Measurements from ENCODE around the gene RGS14. TPM values are rescaled to one million over a fixed set of nuclear protein-coding genes. Genes with fewer than 3 reads are reported as not detected.

RGS14 gene
- total RNA-seq, 4 donors from 2014 or later = 16.5 to 49.6 (median 24.4) TPM

GRCh38 chr5:177386542-177386941 lies 28.8 kb downstream of the RGS14 start:
- no peak for DNase-seq
- intact Hi-C loops (cut with DNase I; ENCODE audit: low total_unique reads) = loop anchor here (5.0 kb wide), 1 partner anchor 66 kb away; no protein-coding TSS in a partner anchor
- Histone ChIP-seq H3K4me3 (no peak overlapping the region), H3K9me3 (no peaks in the 10 kb centered on the region), H3K4me1 (peaks cover 0 to 14% (median 6%) of the 10 kb centered on the region in 4 donors), H3K27ac (no peak overlapping the region), H3K27me3 (peaks cover 7% of the 10 kb centered on the region), H3K36me3 (no peaks in the 10 kb centered on the region)
- 88% methylated on average over 8 of the region's 8 CpGs; no CpG with 5 or more reads in 1 of the 2 donors for WGBS, 2 donors (ENCODE audit: low coverage in 1 of 2)
- in situ Hi-C loops (cut with MboI; ENCODE audit: low pct_ligation_motif_present in 1 of 4, low pct_unique_long_range_greater_than_20kb in 1 of 4, low sequenced_read_pairs in 3 of 4) = loop anchor here in 1 of 4 donors (25.0 kb wide), 1 partner anchor 126 kb away; the partner anchor contains the start of genes DDX41 and DOK3
- TF ChIP-seq POLR2A (IDR thresholded peaks at IDR 0.05) (no peak), CTCF (IDR thresholded peaks at IDR 0.05) (no peak), EP300 (IDR thresholded peaks at IDR 0.05; ENCODE audit: low read depth) (no peak), POLR2AphosphoS5 (IDR thresholded peaks at IDR 0.05) (no peak)

- in situ Hi-C loops (cut with MboI; ENCODE audit: low pct_ligation_motif_present in 1 of 4, low pct_unique_long_range_greater_than_20kb in 1 of 4, low sequenced_read_pairs in 3 of 4) (loop anchor here in 1 of 4 donors (25.0 kb wide), 1 partner anchor 125 kb away; the partner anchor contains the start of genes DDX41 and DOK3), intact Hi-C loops (cut with DNase I; ENCODE audit: low total_unique reads) (loop anchor here (5.0 kb wide), 1 partner anchor 65 kb away; no protein-coding TSS in a partner anchor)
- Histone ChIP-seq H3K9me3 (no peaks in the 10 kb centered on the region), H3K4me1 (peaks cover 0 to 14% (median 6%) of the 10 kb centered on the region in 4 donors), H3K36me3 (no peaks in the 10 kb centered on the region), H3K4me3 (no peak overlapping the region), H3K27me3 (peaks cover 7% of the 10 kb centered on the region), H3K27ac (no peak overlapping the region)
- 89% methylated on average over 14 of the region's 14 CpGs; no CpG with 5 or more reads in 1 of the 2 donors for WGBS, 2 donors (ENCODE audit: low coverage in 1 of 2)
- TF ChIP-seq POLR2AphosphoS5 (IDR thresholded peaks at IDR 0.05) (no peak), EP300 (IDR thresholded peaks at IDR 0.05; ENCODE audit: low read depth) (no peak), POLR2A (IDR thresholded peaks at IDR 0.05) (no peak), CTCF (IDR thresholded peaks at IDR 0.05) (no peak)
- no peak for DNase-seq
Measured at GRCh38 chr5:177387405-177387804, 29.7 kb downstream of the RGS14 start.

- in situ Hi-C loops (cut with MboI; ENCODE audit: low pct_ligation_motif_present in 1 of 4, low pct_unique_long_range_greater_than_20kb in 1 of 4, low sequenced_read_pairs in 3 of 4) = loop anchor here in 1 of 4 donors (25.0 kb wide), 1 partner anchor 124 kb away; the partner anchor contains the start of genes DDX41 and DOK3
- DNase-seq = no peak
- Histone ChIP-seq H3K4me1 (peaks cover 0 to 14% (median 6%) of the 10 kb centered on the region in 4 donors), H3K9me3 (no peaks in the 10 kb centered on the region), H3K4me3 (no peak overlapping the region), H3K27me3 (peaks cover 7% of the 10 kb centered on the region), H3K27ac (peak overlapping the region in 2 of 4 donors; percentile 27 to 42), H3K36me3 (no peaks in the 10 kb centered on the region)
- intact Hi-C loops (cut with DNase I; ENCODE audit: low total_unique reads) = loop anchor here (5.0 kb wide), 1 partner anchor 64 kb away; no protein-coding TSS in a partner anchor
- 83% methylated on average over 10 of the region's 10 CpGs; no CpG with 5 or more reads in 1 of the 2 donors for whole genome bisulfite sequencing, 2 donors (ENCODE audit: low coverage in 1 of 2)
- no peak for TF ChIP-seq POLR2A (IDR thresholded peaks at IDR 0.05)
- TF ChIP-seq POLR2AphosphoS5 (IDR thresholded peaks at IDR 0.05) = no peak
- TF ChIP-seq EP300 (IDR thresholded peaks at IDR 0.05; ENCODE audit: low read depth) = no peak
- TF ChIP-seq CTCF (IDR thresholded peaks at IDR 0.05) = no peak
Measured at GRCh38 chr5:177388521-177389052, 30.9 kb downstream of the RGS14 start.
